HG03135 (cell line): ENCODE results near the gene S100A7.
"Not testable (repeated sequence)": the region's sequence is repeated elsewhere in the genome, so short reads cannot be mapped to it uniquely, and the experiment has no call there.

ENCODE experiments used
- ATAC-seq: cut with Tn5 transposase; IDR thresholded peaks from one replicate; pipeline ENCODE4 v1.9.1; 2021; ENCODE audit warnings: mild to moderate bottlenecking, moderate library complexity; ENCODE audit not compliant: unreplicated experiment

S100A7 gene

DNA sequence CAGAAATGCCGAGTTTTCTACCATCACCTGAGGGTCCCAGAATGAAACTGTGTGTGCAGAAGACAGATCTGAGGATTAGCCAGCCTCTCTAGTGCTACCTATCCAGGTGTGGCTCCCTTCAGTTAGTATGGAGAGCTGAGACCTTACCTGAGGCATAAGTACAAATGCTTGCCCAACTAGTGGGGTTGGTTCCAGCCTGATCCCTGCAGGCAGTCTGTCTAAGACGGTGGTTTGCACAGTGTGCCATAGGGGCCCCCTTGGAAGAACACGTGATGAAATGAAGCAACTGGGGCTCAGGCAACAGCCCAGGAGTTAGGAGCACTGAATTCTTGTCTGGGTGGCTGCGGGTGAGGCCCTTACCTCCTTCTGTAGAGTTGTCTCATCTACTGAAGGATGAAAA is 28.5 kb downstream of the S100A7 start:
- ATAC-seq: no peak

- ATAC-seq: no peak
Observed at GRCh38 chr1:153431427-153431826, 29.0 kb downstream of the S100A7 start.

- ATAC-seq: no peak
Observed at GRCh38 chr1:153431002-153431401, 29.4 kb downstream of the S100A7 start.

DNA sequence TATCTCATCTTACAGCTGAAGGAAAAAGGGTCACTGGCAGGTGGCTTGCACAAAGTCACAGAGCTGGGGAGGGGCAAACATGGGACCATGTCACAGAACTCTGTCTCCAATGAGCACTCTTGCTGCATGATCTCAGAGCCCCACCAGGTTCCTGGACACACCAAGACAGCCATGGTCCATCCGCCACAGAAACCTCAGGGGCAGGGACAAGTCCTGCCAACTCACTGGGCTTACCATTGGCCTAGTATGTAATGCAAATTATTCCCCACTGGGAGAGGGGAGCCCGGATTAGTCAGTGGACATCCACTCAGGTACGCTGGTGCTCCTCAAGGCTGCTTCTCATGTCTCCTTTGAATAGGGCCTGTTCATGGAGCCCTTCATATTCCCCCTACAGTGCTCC is 29.9 kb downstream of the S100A7 start:
- no peak for ATAC-seq

DNA sequence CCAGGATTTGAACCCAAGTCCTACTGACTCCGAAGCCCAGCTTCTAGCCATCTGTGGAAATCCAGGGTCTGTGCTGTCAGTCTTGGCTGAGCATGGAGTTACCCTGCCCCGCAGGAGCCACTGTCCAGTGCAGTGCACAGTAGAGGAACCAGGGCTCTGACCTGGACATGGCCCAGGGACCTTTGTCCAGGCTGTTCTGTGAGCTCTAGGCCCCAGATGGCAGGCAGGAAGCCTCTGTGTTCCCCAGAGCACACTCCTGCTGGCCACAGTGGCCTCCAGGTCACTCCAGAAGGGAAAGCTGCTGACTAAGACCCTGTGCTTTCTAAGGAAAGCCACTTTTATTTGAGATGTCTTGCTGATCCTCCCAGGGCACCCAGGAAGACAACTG is 30.3 kb downstream of the S100A7 start:
- no peak for ATAC-seq

GRCh38 chr1:153429266-153430165 is 30.9 kb downstream of the S100A7 start:
- no peak for ATAC-seq

DNA sequence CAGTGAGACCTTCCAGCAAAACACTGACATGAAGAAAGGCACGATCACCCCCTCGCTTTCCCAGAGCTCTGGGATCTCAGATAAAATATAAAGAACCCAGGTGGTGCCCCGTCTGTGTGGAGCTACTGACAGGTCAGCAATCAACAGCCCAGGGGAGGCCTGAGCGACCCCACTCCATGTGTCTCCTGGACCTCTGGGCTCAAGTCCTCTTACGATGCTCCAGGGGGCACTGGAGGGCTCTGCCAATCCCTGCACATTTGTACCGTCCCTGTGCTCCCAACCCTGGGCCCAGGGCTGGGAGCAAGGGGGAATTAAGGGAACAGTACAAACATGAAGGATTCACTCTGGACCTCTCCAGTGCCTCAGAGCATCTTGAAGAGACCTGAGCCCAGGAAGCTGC is 31.7 kb downstream of the S100A7 start:
- no peak for ATAC-seq

DNA sequence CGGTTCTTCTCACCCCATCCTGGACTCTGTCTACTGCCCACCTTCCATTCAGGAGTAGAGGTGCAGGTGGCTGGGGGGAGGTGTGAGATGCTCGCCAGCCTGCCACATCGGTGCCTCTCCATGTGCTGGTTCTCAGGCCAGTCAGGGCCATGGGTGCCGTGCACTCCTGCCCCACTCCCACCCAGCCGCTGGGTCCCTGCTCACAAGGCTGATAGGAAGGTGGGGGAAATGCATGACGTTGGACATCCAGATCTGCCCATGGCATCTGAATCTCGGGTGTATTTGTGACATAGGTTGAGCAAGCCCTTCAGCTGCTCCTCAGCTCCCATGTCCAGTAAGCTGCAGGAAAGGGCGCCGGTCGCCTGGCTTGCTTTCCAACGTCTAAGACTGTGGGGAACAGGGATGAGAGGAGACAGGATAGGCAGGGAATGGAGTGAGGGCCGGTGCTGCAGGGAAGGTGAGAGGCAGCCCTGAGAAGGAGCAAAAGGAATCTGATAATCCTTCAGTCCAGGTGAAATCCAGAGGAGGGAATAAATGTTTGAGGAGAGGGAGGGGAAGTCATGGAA is 32.3 kb downstream of the S100A7 start:
- no peak for ATAC-seq

- ATAC-seq: no peak
Observed at GRCh38 chr1:153426809-153427208, 33.6 kb downstream of the S100A7 start.

DNA sequence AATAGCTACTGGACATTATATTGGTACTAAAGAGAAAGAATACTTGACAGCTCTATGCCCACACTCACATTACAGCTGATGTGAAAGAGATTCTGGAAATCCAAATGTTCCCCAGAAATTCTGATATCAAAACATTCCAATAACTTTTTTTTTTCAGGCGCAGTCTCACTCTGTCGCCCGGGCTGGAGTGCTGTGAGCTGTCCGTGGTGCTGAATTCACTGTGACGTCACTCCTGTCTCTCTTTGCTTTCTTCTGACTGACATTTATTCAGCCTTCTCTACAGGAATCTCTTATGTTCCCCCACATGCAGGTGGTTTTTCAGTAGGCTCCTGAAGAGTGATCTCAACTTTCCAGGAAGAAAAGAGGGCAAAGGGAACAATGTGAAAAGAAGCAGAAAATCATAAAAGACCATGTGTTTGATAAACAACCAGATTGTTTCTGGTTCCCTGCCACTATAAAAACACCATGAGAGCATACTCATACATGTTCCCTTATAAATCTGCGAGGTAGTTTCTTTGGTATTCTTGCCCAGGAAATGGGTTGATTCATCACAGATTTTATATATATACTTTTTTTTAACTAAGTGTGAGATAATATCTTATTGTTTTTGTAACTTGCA is 37.9 kb downstream of the S100A7 start:
- ATAC-seq: no peak

DNA sequence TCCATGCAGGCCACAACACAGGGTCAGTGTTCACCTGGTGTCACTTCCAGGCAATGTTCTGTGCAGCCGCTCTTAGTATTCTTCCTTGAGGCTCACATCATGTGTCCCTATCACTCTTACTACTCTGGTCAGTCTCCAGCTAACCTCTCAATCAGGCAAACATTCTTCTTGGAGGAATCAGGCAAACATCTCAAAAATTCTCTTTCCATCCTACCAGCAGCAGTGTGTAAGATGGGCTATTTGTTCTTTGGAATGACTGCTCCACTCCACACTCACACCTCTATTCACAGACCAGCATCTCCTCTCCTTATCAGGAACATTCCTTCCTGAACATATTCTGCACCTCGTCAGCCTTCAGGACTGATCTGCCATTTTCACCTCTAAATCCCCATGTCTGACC is 40.1 kb downstream of the S100A7 start:
- no peak for ATAC-seq

DNA sequence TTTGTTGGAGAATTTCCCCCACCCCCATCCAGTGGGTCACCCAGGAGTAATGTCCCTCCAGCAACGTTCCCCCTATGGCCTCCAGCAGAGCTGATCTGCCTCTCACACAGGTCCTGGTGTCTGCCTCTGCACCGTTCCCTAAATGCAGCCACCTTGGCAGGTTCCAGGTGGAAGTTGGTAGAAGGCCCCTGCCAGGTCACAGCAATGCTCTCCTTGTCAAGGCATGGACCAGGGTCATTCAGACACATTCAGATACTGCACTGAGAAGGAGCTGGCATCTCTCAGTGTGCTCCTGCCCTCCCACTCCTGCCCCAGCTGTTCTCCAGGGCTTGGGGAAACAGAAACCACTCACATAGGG is 41.0 kb downstream of the S100A7 start:
- ATAC-seq: not testable (repeated sequence)

DNA sequence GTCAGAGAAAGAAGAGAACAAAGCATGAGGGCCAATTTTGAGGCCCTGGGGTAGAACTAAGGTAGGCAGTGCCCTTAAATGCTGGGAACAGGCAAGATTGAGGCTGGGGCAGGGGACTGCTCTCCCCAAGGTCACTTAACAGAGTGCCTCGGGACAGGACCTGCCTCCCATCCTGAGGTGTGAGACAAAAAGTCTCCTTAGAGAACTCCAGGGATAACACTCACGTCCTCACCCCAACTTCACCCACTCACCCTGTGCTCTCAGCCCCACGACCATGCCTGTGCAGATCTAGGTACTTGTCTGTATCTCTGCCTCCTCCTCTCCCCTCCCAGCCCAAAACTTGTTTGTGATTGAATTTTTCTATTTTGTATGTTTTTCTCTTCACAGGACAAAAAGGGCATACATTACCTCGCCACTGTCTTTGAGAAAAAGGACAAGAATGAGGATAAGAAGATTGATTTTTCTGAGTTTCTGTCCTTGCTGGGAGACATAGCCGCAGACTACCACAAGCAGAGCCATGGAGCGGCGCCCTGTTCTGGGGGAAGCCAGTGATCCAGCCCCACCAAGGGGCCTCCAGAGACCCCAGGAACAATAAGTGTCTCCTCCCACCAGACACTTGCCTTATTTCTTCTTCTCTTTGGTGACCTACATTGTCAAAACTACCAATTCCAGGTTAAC is 41.6 kb downstream of the S100A7 start:
- ATAC-seq: not testable (repeated sequence)

DNA sequence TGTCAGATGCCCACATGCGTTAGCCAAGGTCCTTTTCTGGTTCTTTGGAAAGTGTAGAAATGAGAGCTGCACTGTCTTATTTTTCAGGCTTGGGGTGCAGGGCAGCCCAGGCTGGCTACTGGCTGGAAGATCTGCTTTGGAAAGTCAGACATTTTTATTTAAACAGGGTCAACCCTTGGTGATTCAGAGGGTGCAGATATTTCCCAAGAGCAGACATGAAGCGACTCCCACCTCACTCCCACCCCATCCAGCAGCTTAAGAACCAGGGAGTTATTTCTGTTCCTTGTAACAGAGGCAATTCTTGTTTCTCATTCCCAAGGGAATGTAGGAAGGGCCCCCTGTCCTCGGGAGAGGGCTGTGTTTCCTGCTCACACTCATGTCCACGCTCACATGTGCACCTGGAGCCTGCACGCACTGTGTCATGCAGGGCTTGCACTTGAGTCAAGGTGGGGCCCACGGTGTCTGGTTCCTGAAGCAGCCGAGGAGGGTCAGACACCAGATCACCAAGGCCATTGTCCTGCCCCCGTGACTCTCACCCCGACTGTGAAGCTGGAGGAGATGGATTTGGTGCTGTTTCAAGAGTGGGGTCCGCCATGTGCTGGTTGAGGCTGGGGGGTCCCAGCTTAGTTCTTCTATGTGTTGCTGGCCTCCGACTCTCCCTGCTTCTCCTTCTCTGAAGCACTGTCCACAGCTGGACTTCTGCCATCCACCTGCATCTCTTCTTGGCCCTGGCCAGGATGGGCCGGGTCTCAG is 43.1 kb downstream of the S100A7 start:
- no peak for ATAC-seq

DNA sequence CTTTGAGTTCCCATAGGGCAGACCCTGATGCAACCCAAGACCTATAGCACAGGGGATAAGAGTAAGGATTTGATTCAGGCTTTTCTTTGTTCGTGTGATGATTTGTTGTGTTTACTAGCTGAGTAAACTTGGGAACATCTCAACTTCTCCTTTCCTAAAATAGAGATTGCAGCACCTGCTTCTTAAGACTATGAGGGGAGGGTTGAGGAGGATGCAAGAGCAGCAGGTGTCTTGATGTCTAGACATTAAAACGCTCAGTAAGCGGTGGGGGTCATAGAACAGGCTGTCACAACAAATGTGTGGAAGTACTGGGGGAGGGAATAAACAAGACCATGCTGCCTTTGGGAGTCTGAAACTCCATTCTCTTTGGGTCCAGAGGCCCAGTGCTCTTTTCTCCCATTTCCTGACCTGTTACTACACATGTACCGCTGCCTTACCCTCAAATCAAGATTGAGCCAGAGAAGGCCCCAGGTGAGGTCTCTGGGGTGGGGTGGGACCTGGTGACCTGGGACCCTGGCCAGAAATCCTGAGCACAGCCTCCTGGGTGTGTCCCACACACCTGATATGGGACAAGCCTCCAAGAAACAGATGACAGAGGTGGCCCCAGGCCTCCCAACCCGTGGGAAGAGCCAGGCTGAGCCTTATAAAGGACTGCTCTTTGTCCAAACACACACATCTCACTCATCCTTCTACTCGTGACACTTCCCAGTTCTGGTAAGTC is 44.4 kb downstream of the S100A7 start, which contains the start of gene S100A7A:
S100A7A (plus strand) TSS at position 671 of the 721 bp plus-strand sequence. CDS start 1,563 bp downstream, outside the sequence.
- ATAC-seq: no peak

- not testable (repeated sequence) for ATAC-seq
Observed at GRCh38 chr1:153413961-153414360, 46.5 kb downstream of the S100A7 start.
